ENCODE results near the gene ERC2. TPM values are rescaled to one million over a fixed set of nuclear protein-coding genes. Genes with fewer than 3 reads are reported as not detected.

The ERC2 gene
- total RNA-seq, 1 experiment from 2014 or later: 0.77 TPM

- Histone ChIP-seq H3K9me3 (ENCODE audit: low read length) (no peaks in the 10 kb centered on the region), H3K4me3 (ENCODE audit: low read length) (no peak overlapping the region), H3K9me2 (replicated peaks; ENCODE audit: low read length) (no peaks in the 10 kb centered on the region), H2AFZ (ENCODE audit: low read length) (no peak overlapping the region), H3K4me2 (ENCODE audit: low read length) (no peak overlapping the region), H3F3A (ENCODE audit: low read length, unreplicated experiment) (no peaks in the 10 kb centered on the region), H3K9ac (ENCODE audit: low read length) (no peak overlapping the region), H3K4me1 (ENCODE audit: insufficient read depth, low read length) (peaks cover 11% of the 10 kb centered on the region; the same call in 1 of the 2 replicates), H4K20me1 (ENCODE audit: low read length) (no peaks in the 10 kb centered on the region), H3K36me3 (ENCODE audit: low read depth, low read length) (no peaks in the 10 kb centered on the region), H3K27me3 (ENCODE audit: low read length) (no peaks in the 10 kb centered on the region), H3K27ac (ENCODE audit: low read length) (no peak overlapping the region), H3K79me2 (ENCODE audit: low read length) (no peaks in the 10 kb centered on the region)
- TF ChIP-seq CTCF (conservative IDR thresholded peaks at IDR 0.05; ENCODE audit: low read depth, low read length) (no peak), EZH2phosphoT487 (IDR thresholded peaks at IDR 0.05; ENCODE audit: borderline replicate concordance, low read length) (no peak), EZH2 (IDR thresholded peaks at IDR 0.05; ENCODE audit: low read length, unreplicated experiment) (no peak)
- ChIA-PET CTCF (no interaction called here), POLR2A (ENCODE audit: unreplicated experiment) (no interaction called here)
- no peak for DNase-seq
- BruUV-seq (replicated peaks): no TSS peak
- ATAC-seq: no peak
- intact Hi-C loops (cut with micrococcal nuclease): no loop called here
Observed at GRCh38 chr3:55659701-55660100, 808.6 kb downstream of the ERC2 start.

DNA sequence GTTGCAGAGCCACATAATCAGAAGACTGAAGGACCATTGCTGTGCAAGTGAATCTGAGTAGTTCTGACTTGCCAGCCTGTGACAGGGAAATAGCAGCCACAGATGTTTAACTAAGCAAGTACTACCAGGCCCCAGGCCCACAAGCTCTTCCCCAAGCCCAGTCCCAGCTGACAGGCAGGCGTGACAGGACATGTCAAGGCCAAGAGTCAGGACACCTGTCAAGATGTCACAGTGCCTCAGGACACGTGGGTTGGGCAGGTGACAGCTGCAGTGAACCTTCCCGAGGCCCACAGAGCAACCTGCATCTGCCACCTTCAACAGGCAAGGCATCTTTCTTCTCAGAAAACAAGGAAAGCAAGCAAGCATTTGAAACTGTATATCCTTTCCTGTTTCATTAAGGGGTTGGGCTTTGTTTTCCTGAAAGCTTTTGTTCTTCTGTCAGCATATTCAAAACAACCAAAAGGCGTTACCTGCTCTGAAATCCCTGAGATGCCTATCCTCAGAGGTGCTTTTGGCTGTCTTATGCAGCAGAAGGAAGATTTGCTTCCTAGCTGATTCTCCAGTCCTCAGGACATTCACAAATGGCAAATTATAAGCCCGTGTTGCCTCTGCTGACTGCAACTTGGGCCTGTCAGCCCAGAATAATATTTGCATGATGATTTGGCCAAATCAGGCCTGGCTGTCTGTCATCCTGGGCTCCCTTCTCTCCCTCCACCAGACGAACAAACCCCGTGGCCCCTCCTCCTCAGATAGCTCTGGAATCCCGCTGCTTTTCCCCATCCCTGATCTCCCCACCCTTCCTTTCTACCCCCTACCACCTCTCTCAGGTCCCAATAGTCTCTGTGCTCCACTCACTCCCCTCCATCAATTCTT, 809.3 kb downstream of the ERC2 start:
- no peak overlapping the region for H3K4me2 ChIP-seq (ENCODE audit: low read length)
- H3K27me3 ChIP-seq (ENCODE audit: low read length): no peaks in the 10 kb centered on the region
- H3F3A ChIP-seq (ENCODE audit: low read length, unreplicated experiment): no peaks in the 10 kb centered on the region
- H2AFZ ChIP-seq (ENCODE audit: low read length): no peak overlapping the region
- intact Hi-C loops (cut with micrococcal nuclease): no loop called here
- no TSS peak for BruUV-seq (replicated peaks)
- no peak overlapping the region for H3K9ac ChIP-seq (ENCODE audit: low read length)
- CTCF ChIA-PET: no interaction called here
- H3K36me3 ChIP-seq (ENCODE audit: low read depth, low read length): no peaks in the 10 kb centered on the region
- H3K9me2 ChIP-seq (replicated peaks; ENCODE audit: low read length): no peaks in the 10 kb centered on the region
- POLR2A ChIA-PET (ENCODE audit: unreplicated experiment): no interaction called here
- H3K4me3 ChIP-seq (ENCODE audit: low read length): no peak overlapping the region
- TF ChIP-seq CTCF (conservative IDR thresholded peaks at IDR 0.05; ENCODE audit: low read depth, low read length): no peak
- no peak for TF ChIP-seq EZH2phosphoT487 (IDR thresholded peaks at IDR 0.05; ENCODE audit: borderline replicate concordance, low read length)
- no peak for TF ChIP-seq EZH2 (IDR thresholded peaks at IDR 0.05; ENCODE audit: low read length, unreplicated experiment)
- ATAC-seq (no peak), DNase-seq (no peak)
- no peaks in the 10 kb centered on the region for H3K79me2 ChIP-seq (ENCODE audit: low read length)
- H3K27ac ChIP-seq (ENCODE audit: low read length): no peak overlapping the region
- no peaks in the 10 kb centered on the region for H4K20me1 ChIP-seq (ENCODE audit: low read length)
- peaks cover 11% of the 10 kb centered on the region; the same call in 1 of the 2 replicates for H3K4me1 ChIP-seq (ENCODE audit: insufficient read depth, low read length)
- no peaks in the 10 kb centered on the region for H3K9me3 ChIP-seq (ENCODE audit: low read length)

- DNase-seq: no peak
- Histone ChIP-seq H3K27ac (ENCODE audit: low read length) (no peak overlapping the region), H3K4me3 (ENCODE audit: low read length) (no peak overlapping the region), H4K20me1 (ENCODE audit: low read length) (no peaks in the 10 kb centered on the region), H2AFZ (ENCODE audit: low read length) (no peak overlapping the region), H3K79me2 (ENCODE audit: low read length) (no peaks in the 10 kb centered on the region), H3K9ac (ENCODE audit: low read length) (no peak overlapping the region), H3F3A (ENCODE audit: low read length, unreplicated experiment) (no peaks in the 10 kb centered on the region), H3K27me3 (ENCODE audit: low read length) (no peaks in the 10 kb centered on the region), H3K9me3 (ENCODE audit: low read length) (no peaks in the 10 kb centered on the region), H3K4me2 (ENCODE audit: low read length) (no peak overlapping the region), H3K4me1 (ENCODE audit: insufficient read depth, low read length) (peaks cover 10% of the 10 kb centered on the region; the same call in 1 of the 2 replicates), H3K36me3 (ENCODE audit: low read depth, low read length) (no peaks in the 10 kb centered on the region), H3K9me2 (replicated peaks; ENCODE audit: low read length) (no peaks in the 10 kb centered on the region)
- CTCF ChIA-PET: no interaction called here
- POLR2A ChIA-PET (ENCODE audit: unreplicated experiment): no interaction called here
- no TSS peak for BruUV-seq (replicated peaks)
- TF ChIP-seq CTCF (conservative IDR thresholded peaks at IDR 0.05; ENCODE audit: low read depth, low read length): no peak
- TF ChIP-seq EZH2 (IDR thresholded peaks at IDR 0.05; ENCODE audit: low read length, unreplicated experiment): no peak
- TF ChIP-seq EZH2phosphoT487 (IDR thresholded peaks at IDR 0.05; ENCODE audit: borderline replicate concordance, low read length): no peak
- no peak for ATAC-seq
- intact Hi-C loops (cut with micrococcal nuclease): no loop called here
Observed at GRCh38 chr3:55658270-55658669, 810.0 kb downstream of the ERC2 start.

Measured in PC-3 (cell line).